Esophagus squamous epithelium (tissue), 4 donors: Measurements from ENCODE around the gene SHCBP1L.

Experiments
- POLR2A ChIP-seq, 4 donors: fragments of 450-650 bp; IDR thresholded peaks; one replicate each; pipeline ENCODE4 v1.6.1; 2017; ENCODE audit warnings: antibody characterized with exemption in 4 of 4, mild to moderate bottlenecking in 4 of 4, moderate library complexity in 3 of 4
- TF ChIP-seq, protein P1 (sequence below), 6 experiments: fragments of 450-650 bp in 4 of 6; fragments of 200-600 bp in 2 of 6; sonication (generic) in 2 of 6; IDR thresholded peaks; one replicate each; pipeline ENCODE4 v1.5.1; 2016 to 2019; ENCODE audit warnings: antibody characterized with exemption in 6 of 6, mild to moderate bottlenecking in 4 of 6, moderate library complexity in 4 of 6

DNA sequence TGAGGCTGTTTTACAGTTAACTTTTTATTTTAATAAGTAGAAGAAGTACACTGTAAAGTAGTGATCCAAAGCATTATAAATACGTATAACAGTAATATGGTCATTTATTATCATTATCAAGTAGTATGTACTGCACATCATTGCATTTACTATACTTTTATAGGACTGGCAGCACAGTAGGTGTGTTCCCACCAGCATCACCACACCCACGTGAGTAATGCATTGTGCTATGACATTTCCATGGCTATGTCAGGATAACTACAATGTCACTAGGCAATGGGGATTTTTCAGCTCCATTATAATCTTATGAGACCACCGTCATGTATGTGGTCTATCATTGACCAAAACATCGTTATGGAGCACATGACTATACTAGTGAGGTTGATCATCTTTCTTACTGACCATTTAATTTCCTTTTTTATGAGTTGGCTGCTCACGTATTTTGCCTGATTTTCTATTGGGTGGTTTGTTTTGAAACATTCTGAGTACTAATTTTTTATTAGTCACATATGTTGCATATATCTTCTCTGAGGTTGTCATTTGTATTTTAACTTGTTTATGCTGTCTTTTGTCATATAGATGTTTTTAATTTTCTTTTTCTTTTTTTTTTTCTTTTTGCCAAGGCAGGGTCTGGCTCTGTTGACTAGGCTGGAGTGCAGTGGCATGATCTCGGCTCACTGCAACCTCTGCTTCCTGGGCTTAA lies 25.3 kb upstream of the SHCBP1L start:
- TF ChIP-seq, protein P1, sequence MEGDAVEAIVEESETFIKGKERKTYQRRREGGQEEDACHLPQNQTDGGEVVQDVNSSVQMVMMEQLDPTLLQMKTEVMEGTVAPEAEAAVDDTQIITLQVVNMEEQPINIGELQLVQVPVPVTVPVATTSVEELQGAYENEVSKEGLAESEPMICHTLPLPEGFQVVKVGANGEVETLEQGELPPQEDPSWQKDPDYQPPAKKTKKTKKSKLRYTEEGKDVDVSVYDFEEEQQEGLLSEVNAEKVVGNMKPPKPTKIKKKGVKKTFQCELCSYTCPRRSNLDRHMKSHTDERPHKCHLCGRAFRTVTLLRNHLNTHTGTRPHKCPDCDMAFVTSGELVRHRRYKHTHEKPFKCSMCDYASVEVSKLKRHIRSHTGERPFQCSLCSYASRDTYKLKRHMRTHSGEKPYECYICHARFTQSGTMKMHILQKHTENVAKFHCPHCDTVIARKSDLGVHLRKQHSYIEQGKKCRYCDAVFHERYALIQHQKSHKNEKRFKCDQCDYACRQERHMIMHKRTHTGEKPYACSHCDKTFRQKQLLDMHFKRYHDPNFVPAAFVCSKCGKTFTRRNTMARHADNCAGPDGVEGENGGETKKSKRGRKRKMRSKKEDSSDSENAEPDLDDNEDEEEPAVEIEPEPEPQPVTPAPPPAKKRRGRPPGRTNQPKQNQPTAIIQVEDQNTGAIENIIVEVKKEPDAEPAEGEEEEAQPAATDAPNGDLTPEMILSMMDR (IDR thresholded peaks at IDR 0.05), result no peak
- no peak for TF ChIP-seq POLR2A (IDR thresholded peaks at IDR 0.05)
